HCT116 (cell line): ENCODE results near the gene AKAP12. TPM values are rescaled to one million over a fixed set of nuclear protein-coding genes. Genes with fewer than 3 reads are reported as not detected.

Source experiments
- ATAC-seq: fragments of 200-7000 bp; cut with Tn5 transposase; 2 replicates; pipeline ENCODE4 v1.9.1; 2020; ENCODE audit warnings: mild to moderate bottlenecking, moderate library complexity
- BruUV-seq: library from RNA; stranded (reverse); fragments of 400-500 nt; replicated peaks from 2 replicates; lab custom pipeline; 2021; lab: Mats Ljungman, UMichigan
- CTCF ChIA-PET: fragments of 300-600 bp; sonication (Branson Sonifier 250); formaldehyde crosslinking; loops from one replicate; lab custom pipeline; 2021; ENCODE audit warnings: antibody characterized with exemption; lab: Charles Lee
- POLR2A ChIA-PET: fragments of 300-600, 350-600 bp; sonication (Branson Sonifier 250); formaldehyde crosslinking; loops from one replicate; lab custom pipeline; 2021; ENCODE audit warnings: antibody characterized with exemption; lab: Charles Lee
- RAD21 ChIA-PET, 2 experiments: fragments of 300-600 bp; sonication (Branson Sonifier 250); formaldehyde crosslinking; loops; one replicate each; lab custom pipeline; 2023; ENCODE audit warnings: low total read pairs in 2 of 2; ENCODE audit not compliant: uncharacterized antibody in 2 of 2, unreplicated experiment in 2 of 2, low non-redundant PET in 1 of 2; lab: Charles Lee
- DNase-seq: peaks from one replicate; pipeline ENCODE4 v3.0.0-alpha.2; 2010; ENCODE audit warnings: low read depth, low spot score
- H2AFZ ChIP-seq: fragments of 200-600 bp; shearing (Covaris generic), sonication (generic); 2 replicates; pipeline ENCODE4 v1.6.1; 2017; ENCODE audit warnings: low read depth, mixed run types, mixed read lengths, antibody characterized with exemption, low read length; ENCODE audit not compliant: poor library complexity, severe bottlenecking
- H3K27ac ChIP-seq: 2 replicates; pipeline ENCODE4 v1.5.1; 2012; ENCODE audit warnings: low read depth, low read length
- H3K27me3 ChIP-seq: fragments of 200-600 bp; sonication (generic); 2 replicates; pipeline ENCODE4 v1.6.1; 2016; ENCODE audit warnings: mixed run types, low read length, mixed read lengths; ENCODE audit not compliant: insufficient read depth
- H3K36me3 ChIP-seq, 2 experiments: fragments of 200-500 bp in 1 of 2; fragments of 200-600 bp in 1 of 2; sonication (Bioruptor generic) in 1 of 2; sonication (generic) in 1 of 2; 2 replicates each; pipeline versions ENCODE4 v1.5.1 to v1.6.1; 2014 to 2016; ENCODE audit warnings: low read length in 2 of 2, inconsistent platforms in 1 of 2, mixed read lengths in 1 of 2, mixed run types in 1 of 2; ENCODE audit not compliant: insufficient read depth in 2 of 2, control insufficient read depth in 1 of 2
- H3K4me1 ChIP-seq, 2 experiments: fragments of 200-600 bp in 1 of 2; sonication (generic) in 1 of 2; 2 replicates each; pipeline versions ENCODE4 v1.5.1 to v1.6.1; 2012 to 2017; ENCODE audit warnings: low read length in 2 of 2, inconsistent platforms in 1 of 2, mild to moderate bottlenecking in 1 of 2, mixed read lengths in 1 of 2, mixed run types in 1 of 2, moderate library complexity in 1 of 2; ENCODE audit not compliant: insufficient read depth in 2 of 2, control insufficient read depth in 1 of 2
- H3K4me2 ChIP-seq: fragments of 200-600 bp; sonication (generic); 2 replicates; pipeline ENCODE4 v1.6.1; 2017; ENCODE audit warnings: mixed run types, low read length, mixed read lengths
- H3K4me3 ChIP-seq, 2 experiments: fragments of 200-600 bp in 1 of 2; sonication (generic) in 1 of 2; replicated peaks in 1 of 2; 2 replicates each; pipeline ENCODE4 v1.5.1; 2011 to 2016; ENCODE audit warnings: low read length in 2 of 2, control low read depth in 1 of 2, low read depth in 1 of 2, mild to moderate bottlenecking in 1 of 2, mixed read lengths in 1 of 2, mixed run types in 1 of 2
- H3K79me2 ChIP-seq: fragments of 200-600 bp; sonication (generic); 2 replicates; pipeline ENCODE4 v1.6.1; 2017; ENCODE audit warnings: mild to moderate bottlenecking, mixed run types, low read length, moderate library complexity, mixed read lengths; ENCODE audit not compliant: insufficient read depth
- H3K9ac ChIP-seq: fragments of 200-600 bp; sonication (generic); 2 replicates; pipeline ENCODE4 v1.6.1; 2016; ENCODE audit warnings: low read length, mixed read lengths
- H3K9me2 ChIP-seq: fragments of 200-600 bp; sonication (generic), shearing (Covaris generic); 2 replicates; pipeline ENCODE4 v1.6.1; 2017; ENCODE audit warnings: mixed run types, mild to moderate bottlenecking, moderate library complexity; ENCODE audit not compliant: insufficient read depth
- H3K9me3 ChIP-seq, 2 experiments: fragments of 200-500 bp in 1 of 2; fragments of 200-600 bp in 1 of 2; sonication (Bioruptor generic) in 1 of 2; sonication (generic) in 1 of 2; 2 replicates each; pipeline ENCODE4 v1.6.1; 2014 to 2017; ENCODE audit warnings: low read length in 2 of 2, mixed read lengths in 2 of 2, inconsistent platforms in 1 of 2, low read depth in 1 of 2, mild to moderate bottlenecking in 1 of 2, mixed run types in 1 of 2, moderate library complexity in 1 of 2; ENCODE audit not compliant: control insufficient read depth in 1 of 2, insufficient read depth in 1 of 2
- H4K20me1 ChIP-seq: fragments of 200-600 bp; sonication (generic), shearing (Covaris generic); 2 replicates; pipeline ENCODE4 v1.6.1; 2017; ENCODE audit warnings: mixed run types, mild to moderate bottlenecking, moderate library complexity; ENCODE audit not compliant: insufficient read depth
- ATF3 ChIP-seq: IDR thresholded peaks from 2 replicates; pipeline ENCODE4 v1.6.1; 2012
- EGR1 ChIP-seq: IDR thresholded peaks from 2 replicates; pipeline ENCODE4 v1.6.1; 2012; ENCODE audit warnings: low read depth
- FOSL1 ChIP-seq: IDR thresholded peaks from 2 replicates; pipeline ENCODE4 v1.6.1; 2012; ENCODE audit warnings: low read depth
- JUND ChIP-seq: IDR thresholded peaks from 2 replicates; pipeline ENCODE4 v1.6.1; 2012
- MAX ChIP-seq: IDR thresholded peaks from 2 replicates; pipeline ENCODE4 v1.6.1; 2012
- POLR2A ChIP-seq: IDR thresholded peaks from 2 replicates; pipeline ENCODE4 v1.7.0; 2011; ENCODE audit warnings: borderline replicate concordance; ENCODE audit not compliant: insufficient read depth, insufficient read length; ENCODE audit errors: extremely low read depth
- POLR2AphosphoS5 ChIP-seq: IDR thresholded peaks from 2 replicates; pipeline ENCODE4 v1.6.1; 2011; ENCODE audit warnings: mild to moderate bottlenecking, low read depth, low read length, moderate library complexity
- RAD21 ChIP-seq: IDR thresholded peaks from 2 replicates; pipeline ENCODE4 v1.6.1; 2012; ENCODE audit warnings: low read depth, mild to moderate bottlenecking
- SIN3A ChIP-seq: IDR thresholded peaks from 2 replicates; pipeline ENCODE4 v1.6.1; 2012; ENCODE audit warnings: low read depth
- SP1 ChIP-seq: IDR thresholded peaks from 2 replicates; pipeline ENCODE4 v1.6.1; 2012; ENCODE audit warnings: low read depth
- SRF ChIP-seq: IDR thresholded peaks from 2 replicates; pipeline ENCODE4 v1.6.1; 2012; ENCODE audit warnings: low read depth
- TCF7L2 ChIP-seq: IDR thresholded peaks from 2 replicates; pipeline ENCODE4 v1.7.0; 2011; ENCODE audit warnings: borderline replicate concordance, inconsistent platforms; ENCODE audit not compliant: insufficient read depth, insufficient read length; ENCODE audit errors: extremely low read depth
- YY1 ChIP-seq: IDR thresholded peaks from 2 replicates; pipeline ENCODE4 v1.6.1; 2011; ENCODE audit warnings: low read length, low read depth, moderate library complexity, mild to moderate bottlenecking; ENCODE audit not compliant: insufficient replicate concordance; ENCODE audit errors: extremely low read depth
- ZNF274 ChIP-seq: fragments of 200-500 bp; sonication (Bioruptor generic); IDR thresholded peaks from 2 replicates; pipeline ENCODE4 v1.6.1; 2014; ENCODE audit warnings: mild to moderate bottlenecking, low read depth, low read length, inconsistent platforms
- intact Hi-C: fragments of 100-400 bp; cut with micrococcal nuclease; formaldehyde crosslinking; loops from 2 replicates; pipeline ENCODE4 v1.10.0; 2022
- total RNA-seq: library from RNA; stranded (reverse); gene quantifications from one replicate; pipeline ENCODE4 v1.2.1, GENCODE V29; 2021; ENCODE audit not compliant: unreplicated experiment
- TF ChIP-seq, protein P1 (sequence below): IDR thresholded peaks from 2 replicates; pipeline ENCODE4 v1.6.1; 2012; ENCODE audit warnings: low read depth

Gene AKAP12
- total RNA-seq, 1 experiment from 2014 or later: 1,220 TPM

DNA sequence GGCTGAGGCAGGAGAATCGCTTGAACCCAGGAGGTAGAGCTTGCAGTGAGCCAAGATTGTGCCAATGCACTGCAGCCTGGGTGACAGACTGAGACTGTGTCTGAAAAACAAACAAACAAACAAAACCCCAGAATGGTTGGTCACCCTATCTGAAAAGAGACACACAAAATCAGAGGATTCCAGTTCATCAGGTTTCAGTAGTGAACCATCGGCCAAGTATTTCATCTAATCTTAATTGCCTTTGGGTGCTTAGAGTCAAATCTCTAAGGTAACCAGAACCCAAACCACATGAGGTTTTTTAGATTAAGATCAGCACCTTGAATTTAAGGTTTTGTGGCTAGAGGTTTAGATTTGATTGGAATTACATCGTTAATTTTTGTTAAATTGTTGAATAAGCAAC is 159.9 kb downstream of the AKAP12 start:
- H3K9ac ChIP-seq: peak overlapping the region; percentile 36
- peaks cover 43 to 82% of the 10 kb centered on the region in 2 experiments for H3K4me1 ChIP-seq
- RAD21 ChIA-PET: no interaction called here
- H2AFZ ChIP-seq: no peak overlapping the region
- intact Hi-C loops: no loop called here
- H3K79me2 ChIP-seq: peaks cover 91% of the 10 kb centered on the region
- ATAC-seq: peak; percentile 30; the same call in 1 of the 2 replicates
- H3K27me3 ChIP-seq: no peaks in the 10 kb centered on the region
- TF ChIP-seq RAD21 (no peak), ZNF274 (no peak), EGR1 (no peak), SRF (no peak), SIN3A (no peak), FOSL1 (no peak), YY1 (no peak), POLR2A (no peak), SP1 (no peak), ATF3 (no peak), TCF7L2 (no peak), MAX (no peak), POLR2AphosphoS5 (no peak), JUND (no peak)
- TF ChIP-seq, protein P1, sequence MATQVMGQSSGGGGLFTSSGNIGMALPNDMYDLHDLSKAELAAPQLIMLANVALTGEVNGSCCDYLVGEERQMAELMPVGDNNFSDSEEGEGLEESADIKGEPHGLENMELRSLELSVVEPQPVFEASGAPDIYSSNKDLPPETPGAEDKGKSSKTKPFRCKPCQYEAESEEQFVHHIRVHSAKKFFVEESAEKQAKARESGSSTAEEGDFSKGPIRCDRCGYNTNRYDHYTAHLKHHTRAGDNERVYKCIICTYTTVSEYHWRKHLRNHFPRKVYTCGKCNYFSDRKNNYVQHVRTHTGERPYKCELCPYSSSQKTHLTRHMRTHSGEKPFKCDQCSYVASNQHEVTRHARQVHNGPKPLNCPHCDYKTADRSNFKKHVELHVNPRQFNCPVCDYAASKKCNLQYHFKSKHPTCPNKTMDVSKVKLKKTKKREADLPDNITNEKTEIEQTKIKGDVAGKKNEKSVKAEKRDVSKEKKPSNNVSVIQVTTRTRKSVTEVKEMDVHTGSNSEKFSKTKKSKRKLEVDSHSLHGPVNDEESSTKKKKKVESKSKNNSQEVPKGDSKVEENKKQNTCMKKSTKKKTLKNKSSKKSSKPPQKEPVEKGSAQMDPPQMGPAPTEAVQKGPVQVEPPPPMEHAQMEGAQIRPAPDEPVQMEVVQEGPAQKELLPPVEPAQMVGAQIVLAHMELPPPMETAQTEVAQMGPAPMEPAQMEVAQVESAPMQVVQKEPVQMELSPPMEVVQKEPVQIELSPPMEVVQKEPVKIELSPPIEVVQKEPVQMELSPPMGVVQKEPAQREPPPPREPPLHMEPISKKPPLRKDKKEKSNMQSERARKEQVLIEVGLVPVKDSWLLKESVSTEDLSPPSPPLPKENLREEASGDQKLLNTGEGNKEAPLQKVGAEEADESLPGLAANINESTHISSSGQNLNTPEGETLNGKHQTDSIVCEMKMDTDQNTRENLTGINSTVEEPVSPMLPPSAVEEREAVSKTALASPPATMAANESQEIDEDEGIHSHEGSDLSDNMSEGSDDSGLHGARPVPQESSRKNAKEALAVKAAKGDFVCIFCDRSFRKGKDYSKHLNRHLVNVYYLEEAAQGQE: no peak
- H3K9me2 ChIP-seq: no peaks in the 10 kb centered on the region
- 0 out of 4 replicates have a peak, but pooled peaks cover 3 to 7% of the 10 kb centered on the region in 2 experiments for H3K36me3 ChIP-seq
- POLR2A ChIA-PET: no interaction called here
- no peaks in the 10 kb centered on the region for H3K9me3 ChIP-seq
- peak overlapping the region; percentile 45 for H3K4me2 ChIP-seq
- CTCF ChIA-PET: no interaction called here
- DNase-seq: no peak
- peak overlapping the region; percentile 60 for H3K27ac ChIP-seq
- no peak overlapping the region; a peak in 1 of 4 replicates for H3K4me3 ChIP-seq
- no peaks in the 10 kb centered on the region for H4K20me1 ChIP-seq
- BruUV-seq: no TSS peak
